CD4-positive, CD25-positive, alpha-beta regulatory T cell (primary cell): ENCODE measurements around the gene RPL18A. TPM values are rescaled to one million over a fixed set of nuclear protein-coding genes. Genes with fewer than 3 reads are reported as not detected.
A peak's percentile ranks its signal among the peaks of the same experiment; 100 is the strongest.

ENCODE experiments used
- ATAC-seq, 2 donors: fragments of 150-1000 bp; cut with Tn5 transposase; one replicate each; pipeline ENCODE4 v1.10.0; 2021; ENCODE audit warnings: low read depth in 2 of 2, moderate number of reproducible peaks in 2 of 2, moderate library complexity in 1 of 2
- DNase-seq, 3 donors: peaks; one replicate each; pipeline versions ENCODE4 v3.0.0 to v3.0.0-alpha.2; 2012 to 2022; ENCODE audit warnings: mixed read lengths in 1 of 3
- H3K27ac ChIP-seq: one replicate; pipeline ENCODE4 v1.7.0; 2013; ENCODE audit warnings: mild to moderate bottlenecking, low read length; ENCODE audit not compliant: insufficient read depth, poor library complexity, severe bottlenecking
- H3K27me3 ChIP-seq: one replicate; pipeline ENCODE4 v1.7.0; 2013; ENCODE audit warnings: low read length; ENCODE audit not compliant: control insufficient read depth, insufficient read depth
- H3K36me3 ChIP-seq: one replicate; pipeline ENCODE4 v1.7.0; 2013; ENCODE audit warnings: mild to moderate bottlenecking, low read length, moderate library complexity; ENCODE audit not compliant: control insufficient read depth, insufficient read depth
- H3K4me1 ChIP-seq: 2 replicates; pipeline ENCODE4 v1.7.0; 2013; ENCODE audit warnings: mild to moderate bottlenecking, low read length; ENCODE audit not compliant: insufficient read depth, control insufficient read depth, poor library complexity, severe bottlenecking
- H3K4me3 ChIP-seq: one replicate; pipeline ENCODE4 v1.7.0; 2013; ENCODE audit warnings: low read depth, mild to moderate bottlenecking, low read length, moderate library complexity
- H3K9me3 ChIP-seq, 2 experiments: 1 replicate in 1 of 2; 2 replicates in 1 of 2; pipeline ENCODE4 v1.7.0; 2013; ENCODE audit warnings: low read length in 2 of 2, mild to moderate bottlenecking in 1 of 2, moderate library complexity in 1 of 2; ENCODE audit not compliant: control insufficient read depth in 2 of 2
- H3K27ac Mint-ChIP-seq, 3 donors: one replicate each; pipeline ENCODE4 v1.8.0; 2020 to 2022; ENCODE audit warnings: mild to moderate bottlenecking in 3 of 3, mixed read lengths in 3 of 3, moderate library complexity in 2 of 3
- H3K27me3 Mint-ChIP-seq: one replicate; pipeline ENCODE4 v1.8.0; 2022; ENCODE audit warnings: mild to moderate bottlenecking, mixed read lengths
- H3K36me3 Mint-ChIP-seq: one replicate; pipeline ENCODE4 v1.8.0; 2020; ENCODE audit warnings: mixed read lengths
- H3K4me1 Mint-ChIP-seq, 4 donors: one replicate each; pipeline ENCODE4 v1.8.0; 2020 to 2022; ENCODE audit warnings: mixed read lengths in 4 of 4, mild to moderate bottlenecking in 1 of 4
- H3K4me3 Mint-ChIP-seq, 4 donors: one replicate each; pipeline ENCODE4 v1.8.0; 2020 to 2022; ENCODE audit warnings: mild to moderate bottlenecking in 4 of 4, mixed read lengths in 4 of 4, moderate library complexity in 3 of 4
- H3K9me3 Mint-ChIP-seq, 7 donors: one replicate each; pipeline ENCODE4 v1.8.0; 2020 to 2022; ENCODE audit warnings: mixed read lengths in 7 of 7, mild to moderate bottlenecking in 3 of 7, moderate library complexity in 2 of 7
- polyA plus RNA-seq, 4 donors: library from polyadenylated mRNA; unstranded; fragments of 300-500 nt; fragmentation: Illumina TruSeq; gene quantifications; one replicate each; pipeline ENCODE4 v1.2.3, GENCODE V29; 2021
- total RNA-seq: library from RNA; stranded (reverse); gene quantifications from one replicate; pipeline ENCODE4 v1.2.3, GENCODE V29; 2022

The RPL18A gene
- total and polyA plus RNA-seq, 5 donors from 2014 or later = 2,143 to 4,374 (median 3,137) TPM

- H3K4me3 ChIP-seq = no peak overlapping the region
- peaks cover 0 to 2% (median 0%) of the 10 kb centered on the region in 7 donors for H3K9me3 Mint-ChIP-seq
- H3K36me3 Mint-ChIP-seq = peaks cover 17% of the 10 kb centered on the region
- H3K4me3 Mint-ChIP-seq = peak overlapping the region; percentile 23 to 99 (median 63)
- no peak for DNase-seq
- peaks cover 54% of the 10 kb centered on the region for H3K36me3 ChIP-seq
- no peaks in the 10 kb centered on the region for H3K27me3 ChIP-seq
- ATAC-seq = no peak
- H3K4me1 ChIP-seq = peaks cover 40% of the 10 kb centered on the region
- H3K27ac ChIP-seq = peak overlapping the region; percentile 49
- H3K27me3 Mint-ChIP-seq = no peaks in the 10 kb centered on the region
- H3K4me1 Mint-ChIP-seq = peaks cover 8 to 53% (median 24%) of the 10 kb centered on the region in 4 donors
- no peaks in the 10 kb centered on the region for H3K9me3 ChIP-seq
- peak overlapping the region in 2 of 3 donors; percentile 51 to 91 for H3K27ac Mint-ChIP-seq
Measured at GRCh38 chr19:17843292-17843827, 16.4 kb upstream of the RPL18A start.

GRCh38 chr19:17843908-17844490 lies 15.7 kb upstream of the RPL18A start:
- Mint-ChIP-seq H3K36me3 (peaks cover 14% of the 10 kb centered on the region), H3K9me3 (peaks cover 0 to 2% (median 0%) of the 10 kb centered on the region in 7 donors), H3K27ac (peak overlapping the region; percentile 56 to 91 (median 78)), H3K4me3 (peak overlapping the region in 3 of 4 donors; percentile 55 to 99 (median 94)), H3K27me3 (no peaks in the 10 kb centered on the region), H3K4me1 (peaks cover 8 to 59% (median 27%) of the 10 kb centered on the region in 4 donors)
- ATAC-seq = no peak
- H3K4me3 ChIP-seq = no peak overlapping the region
- no peaks in the 10 kb centered on the region for H3K27me3 ChIP-seq
- no peaks in the 10 kb centered on the region for H3K9me3 ChIP-seq
- peaks cover 49% of the 10 kb centered on the region for H3K36me3 ChIP-seq
- no peak for DNase-seq
- H3K27ac ChIP-seq = peak overlapping the region; percentile 49
- peaks cover 46% of the 10 kb centered on the region for H3K4me1 ChIP-seq

- H3K4me3 Mint-ChIP-seq = peak overlapping the region; percentile 94 to 99 (median 94)
- H3K4me1 Mint-ChIP-seq = peaks cover 17 to 71% (median 40%) of the 10 kb centered on the region in 4 donors
- no peaks in the 10 kb centered on the region for H3K9me3 ChIP-seq
- H3K27ac ChIP-seq = peak overlapping the region; percentile 98
- peaks cover 4% of the 10 kb centered on the region for H3K36me3 Mint-ChIP-seq
- peak overlapping the region; percentile 91 to 97 (median 97) for H3K27ac Mint-ChIP-seq
- H3K4me1 ChIP-seq = peaks cover 67% of the 10 kb centered on the region
- peak in 1 of 3 donors; percentile 31 for DNase-seq
- ATAC-seq = no peak
- H3K27me3 ChIP-seq = no peaks in the 10 kb centered on the region
- no peaks in the 10 kb centered on the region for H3K27me3 Mint-ChIP-seq
- H3K4me3 ChIP-seq = peak overlapping the region; percentile 90
- H3K36me3 ChIP-seq = peaks cover 29% of the 10 kb centered on the region
- H3K9me3 Mint-ChIP-seq = peaks cover 0 to 2% (median 0%) of the 10 kb centered on the region in 7 donors
Measured at GRCh38 chr19:17846146-17846545, 13.6 kb upstream of the RPL18A start.

GRCh38 chr19:17847538-17848366 lies 12.0 kb upstream of the RPL18A start, which contains the start of gene JAK3:
Gene JAK3 (minus strand): TSS chr19:17847982. CDS start chr19:17844417, 3,565 bp downstream.
- peaks cover 0 to 2% (median 0%) of the 10 kb centered on the region in 7 donors for H3K9me3 Mint-ChIP-seq
- Histone ChIP-seq H3K4me3 (peak within 1 kb of the TSS; percentile 90), H3K9me3 (no peaks in the 10 kb centered on the region), H3K36me3 (peaks cover 16% of the 10 kb centered on the region), H3K27ac (peak within 1 kb of the TSS; percentile 98), H3K4me1 (peaks cover 74% of the 10 kb centered on the region), H3K27me3 (no peaks in the 10 kb centered on the region)
- H3K27me3 Mint-ChIP-seq = no peaks in the 10 kb centered on the region
- H3K36me3 Mint-ChIP-seq = peaks cover 4% of the 10 kb centered on the region
- H3K27ac Mint-ChIP-seq = peak within 1 kb of the TSS; percentile 91 to 99 (median 97)
- peak; percentile 69 to 86 (median 78) for DNase-seq
- ATAC-seq = peak; percentile 84 to 89
- H3K4me3 Mint-ChIP-seq = peak within 1 kb of the TSS; percentile 94 to 99 (median 94)
- peaks cover 18 to 79% (median 46%) of the 10 kb centered on the region in 4 donors for H3K4me1 Mint-ChIP-seq

GRCh38 chr19:17848595-17849292 lies 11.0 kb upstream of the RPL18A start:
- ATAC-seq (no peak), DNase-seq (no peak)
- H3K27ac ChIP-seq = peak overlapping the region; percentile 98
- H3K4me3 ChIP-seq = no peak overlapping the region
- Mint-ChIP-seq H3K9me3 (peaks cover 0 to 2% (median 0%) of the 10 kb centered on the region in 7 donors), H3K27me3 (no peaks in the 10 kb centered on the region), H3K4me3 (peak overlapping the region; percentile 86 to 99 (median 94)), H3K4me1 (peaks cover 18 to 71% (median 42%) of the 10 kb centered on the region in 4 donors), H3K36me3 (peaks cover 3% of the 10 kb centered on the region), H3K27ac (peak overlapping the region; percentile 91 to 99 (median 97))
- H3K36me3 ChIP-seq = peaks cover 6% of the 10 kb centered on the region
- no peaks in the 10 kb centered on the region for H3K27me3 ChIP-seq
- no peaks in the 10 kb centered on the region for H3K9me3 ChIP-seq
- peaks cover 68% of the 10 kb centered on the region for H3K4me1 ChIP-seq

- no peaks in the 10 kb centered on the region for H3K9me3 Mint-ChIP-seq
- H3K4me1 Mint-ChIP-seq = peaks cover 10 to 34% (median 27%) of the 10 kb centered on the region in 4 donors
- no peak overlapping the region for H3K4me3 ChIP-seq
- DNase-seq = no peak
- no peak for ATAC-seq
- H3K27me3 Mint-ChIP-seq = no peaks in the 10 kb centered on the region
- no peak overlapping the region for H3K4me3 Mint-ChIP-seq
- peaks cover 35% of the 10 kb centered on the region for H3K4me1 ChIP-seq
- no peak overlapping the region for H3K27ac ChIP-seq
- no peaks in the 10 kb centered on the region for H3K9me3 ChIP-seq
- no peaks in the 10 kb centered on the region for H3K36me3 Mint-ChIP-seq
- H3K36me3 ChIP-seq = no peaks in the 10 kb centered on the region
- no peaks in the 10 kb centered on the region for H3K27me3 ChIP-seq
- H3K27ac Mint-ChIP-seq = no peak overlapping the region
Measured at GRCh38 chr19:17854061-17854460, 5.6 kb upstream of the RPL18A start.
